GM10248 (cell line): ENCODE data around the gene PKD1L1.

Source experiments
- CTCF ChIA-PET: fragments of 300-600 bp; sonication (Branson Sonifier 250); formaldehyde crosslinking; extraction: SDS; loops from one replicate; lab custom pipeline; 2021; ENCODE audit warnings: antibody characterized with exemption; lab: Yijun Ruan, JAX
- POLR2A ChIA-PET: fragments of 350-650 bp; sonication (Branson Sonifier 250); formaldehyde crosslinking; extraction: SDS; loops from one replicate; lab custom pipeline; 2020; ENCODE audit warnings: antibody characterized with exemption; lab: Yijun Ruan, JAX
- DNase-seq: peaks from one replicate; pipeline ENCODE4 v3.0.0; 2012; ENCODE audit errors: extremely low spot score
- TF ChIP-seq, protein P1 (sequence below): IDR thresholded peaks from 2 replicates; pipeline ENCODE4 v1.5.1; 2012; ENCODE audit warnings: mild to moderate bottlenecking, low read depth; ENCODE audit errors: extremely low read depth, missing control alignments, control extremely low read depth

The PKD1L1 gene

DNA sequence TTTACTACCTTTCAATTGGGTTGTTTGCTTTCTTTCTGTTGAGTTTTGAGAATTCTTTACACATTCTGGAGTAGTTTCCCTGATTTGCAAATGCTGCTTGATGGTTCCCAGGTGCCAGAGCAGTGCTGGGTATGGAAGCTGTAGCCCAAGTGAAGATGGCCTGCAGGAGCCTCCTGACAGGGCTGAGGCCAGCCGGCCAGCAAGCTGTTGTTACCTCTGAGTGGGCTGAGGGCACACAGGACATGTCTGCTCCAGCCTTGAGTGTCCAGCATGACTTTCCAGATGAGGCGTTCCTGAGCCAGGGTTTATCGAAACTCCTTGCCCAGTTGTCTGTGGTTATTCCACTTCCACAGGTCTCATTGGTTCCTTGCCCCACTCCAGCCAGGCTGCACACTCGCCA lies 201.8 kb downstream of the PKD1L1 start:
- CTCF ChIA-PET = no interaction called here
- POLR2A ChIA-PET = no interaction called here
- no peak for DNase-seq
- TF ChIP-seq, protein P1, sequence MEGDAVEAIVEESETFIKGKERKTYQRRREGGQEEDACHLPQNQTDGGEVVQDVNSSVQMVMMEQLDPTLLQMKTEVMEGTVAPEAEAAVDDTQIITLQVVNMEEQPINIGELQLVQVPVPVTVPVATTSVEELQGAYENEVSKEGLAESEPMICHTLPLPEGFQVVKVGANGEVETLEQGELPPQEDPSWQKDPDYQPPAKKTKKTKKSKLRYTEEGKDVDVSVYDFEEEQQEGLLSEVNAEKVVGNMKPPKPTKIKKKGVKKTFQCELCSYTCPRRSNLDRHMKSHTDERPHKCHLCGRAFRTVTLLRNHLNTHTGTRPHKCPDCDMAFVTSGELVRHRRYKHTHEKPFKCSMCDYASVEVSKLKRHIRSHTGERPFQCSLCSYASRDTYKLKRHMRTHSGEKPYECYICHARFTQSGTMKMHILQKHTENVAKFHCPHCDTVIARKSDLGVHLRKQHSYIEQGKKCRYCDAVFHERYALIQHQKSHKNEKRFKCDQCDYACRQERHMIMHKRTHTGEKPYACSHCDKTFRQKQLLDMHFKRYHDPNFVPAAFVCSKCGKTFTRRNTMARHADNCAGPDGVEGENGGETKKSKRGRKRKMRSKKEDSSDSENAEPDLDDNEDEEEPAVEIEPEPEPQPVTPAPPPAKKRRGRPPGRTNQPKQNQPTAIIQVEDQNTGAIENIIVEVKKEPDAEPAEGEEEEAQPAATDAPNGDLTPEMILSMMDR = no peak

DNA sequence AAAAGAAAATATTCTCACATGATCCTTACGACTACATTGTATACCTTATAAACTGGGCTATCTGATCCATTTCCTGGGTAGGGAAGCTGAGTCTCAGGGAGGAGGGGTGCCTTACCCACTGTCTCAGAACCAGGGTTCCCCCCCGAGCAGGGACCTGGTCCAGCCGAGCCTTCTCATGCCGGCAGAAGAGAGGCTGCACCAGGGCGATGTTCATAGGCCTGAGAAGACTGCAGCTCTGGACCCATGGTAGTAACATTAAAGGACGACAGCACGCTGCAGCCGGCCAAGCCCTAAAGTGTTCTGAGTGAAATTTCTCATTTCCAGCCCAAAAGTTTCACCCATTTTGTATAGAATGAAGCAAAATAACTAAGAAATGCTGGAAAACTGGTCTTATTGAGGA lies 203.4 kb downstream of the PKD1L1 start:
- ChIA-PET POLR2A (no interaction called here), CTCF (interaction anchor here (0.9 kb wide), 1 partner anchor 13 kb away, joined by 3 read pairs; no protein-coding TSS in a partner anchor)
- no peak for DNase-seq
- TF ChIP-seq, protein P1 = no peak

DNA sequence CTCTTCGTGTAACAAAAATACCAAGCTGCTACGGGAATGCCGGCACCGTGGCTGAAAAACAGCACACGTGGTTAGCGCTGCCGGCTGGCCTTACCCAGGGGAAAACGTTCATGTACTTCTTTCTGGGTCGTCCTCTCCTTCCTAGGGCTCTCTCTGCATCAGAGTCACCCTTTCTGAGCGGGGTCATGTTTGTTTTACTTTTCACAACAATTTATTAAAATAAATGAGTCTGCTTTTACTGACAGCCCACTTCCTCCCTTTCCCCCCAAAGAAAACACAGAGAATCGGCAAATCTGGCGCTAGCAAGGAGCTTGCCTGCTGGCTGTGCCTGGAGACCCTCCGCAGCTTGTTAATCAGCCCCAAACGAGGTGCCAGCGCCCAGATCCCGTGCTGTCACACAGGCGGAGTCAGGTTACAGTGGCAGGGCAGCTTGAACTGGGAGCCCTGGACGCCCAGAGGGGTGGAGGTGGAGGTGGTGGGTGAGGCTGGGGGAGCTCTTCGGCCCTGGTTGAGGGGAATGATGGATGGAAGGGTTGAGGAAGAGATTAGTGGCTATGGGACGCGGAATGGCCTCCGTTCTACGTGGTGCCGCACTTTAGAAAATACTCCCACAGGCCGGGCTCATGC lies 204.2 kb downstream of the PKD1L1 start:
- DNase-seq = no peak
- ChIA-PET CTCF (interaction anchor here (0.9 kb wide), 1 partner anchor 1102 kb away, joined by 3 read pairs; no protein-coding TSS in a partner anchor), POLR2A (no interaction called here)
- TF ChIP-seq, protein P1 = no peak

DNA sequence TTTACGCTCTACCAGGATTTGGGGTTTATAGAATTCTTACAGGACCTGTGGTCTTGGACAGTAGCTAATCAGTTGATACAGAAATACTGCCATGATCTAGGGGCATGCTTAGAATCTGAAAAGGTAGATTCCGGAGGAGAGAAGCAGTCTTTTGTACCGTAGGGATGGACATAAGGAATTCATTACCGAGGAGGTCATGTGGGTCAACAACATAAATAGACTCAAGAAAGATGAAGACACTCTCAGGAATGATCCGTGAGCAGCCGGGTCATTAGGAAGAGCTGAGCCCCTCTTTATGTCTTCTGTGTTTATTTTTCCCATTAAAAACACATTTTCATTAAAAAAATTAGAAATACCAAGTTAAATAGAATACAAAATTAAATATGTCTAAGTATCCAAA lies 206.3 kb downstream of the PKD1L1 start:
- TF ChIP-seq, protein P1 = no peak
- ChIA-PET CTCF (no interaction called here), POLR2A (no interaction called here)
- DNase-seq = no peak

DNA sequence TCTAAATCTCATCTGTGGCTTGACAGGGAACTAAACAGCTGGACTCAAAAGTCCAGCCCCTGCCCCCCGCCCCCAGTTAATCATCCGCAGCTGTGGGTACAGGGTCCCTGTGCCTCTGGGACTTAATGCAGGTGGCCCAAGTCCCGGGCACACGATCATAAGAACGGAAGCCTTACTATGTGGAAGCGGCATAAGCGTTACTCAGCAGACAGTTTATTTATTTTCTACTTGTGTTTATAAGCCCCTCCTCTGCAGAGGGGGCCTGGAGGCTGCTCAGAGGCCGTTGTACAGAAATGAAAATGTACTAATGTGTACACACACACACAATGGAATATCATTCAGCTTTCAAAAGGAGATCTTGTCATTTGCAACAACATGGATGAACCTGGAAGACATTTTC lies 208.4 kb downstream of the PKD1L1 start:
- ChIA-PET POLR2A (no interaction called here), CTCF (no interaction called here)
- TF ChIP-seq, protein P1 = no peak
- no peak for DNase-seq

DNA sequence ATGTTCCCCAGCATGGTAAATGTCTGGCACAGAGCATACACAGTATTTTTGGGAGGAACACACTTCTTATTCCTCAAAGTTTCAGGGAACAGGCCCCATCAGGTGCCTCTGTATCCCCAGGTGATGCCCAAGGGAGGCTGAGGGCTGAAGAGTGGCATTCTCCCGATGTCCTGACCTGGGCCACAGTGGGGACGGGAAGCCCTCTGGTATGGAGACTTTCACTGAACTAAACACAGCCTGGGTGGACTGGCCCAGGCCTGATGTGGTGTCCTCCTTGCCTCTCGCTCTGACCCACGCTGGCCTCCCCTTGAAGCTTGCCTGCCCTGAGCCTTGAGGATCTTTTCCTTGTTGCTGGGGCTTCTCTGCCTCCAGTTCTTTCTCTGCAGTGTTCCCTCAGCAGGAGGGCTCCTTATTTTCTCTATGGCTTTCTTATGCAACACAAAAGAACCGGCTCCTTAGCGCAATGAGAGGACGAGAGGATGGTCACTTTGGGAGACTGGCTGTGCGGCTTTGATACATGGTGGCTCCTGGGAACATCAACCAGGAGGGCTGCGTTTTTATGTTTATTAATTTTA lies 208.9 kb downstream of the PKD1L1 start:
- ChIA-PET CTCF (no interaction called here), POLR2A (no interaction called here)
- DNase-seq = no peak
- TF ChIP-seq, protein P1 = no peak
